ENCODE measurements around the gene CFB.

CFB gene

GRCh38 chr6:31969712-31970603 lies 24.1 kb downstream of the CFB start (continued):
- TF ChIP-seq GLIS1 (tag by site-specific recombination; IDR thresholded peaks at IDR 0.05) (peak; percentile 35), ZNF610 (tag by site-specific recombination; IDR thresholded peaks at IDR 0.05; ENCODE audit: borderline replicate concordance) (no peak), ZBTB10 (tag by site-specific recombination; IDR thresholded peaks at IDR 0.05) (no peak), ZFHX2 (tag by site-specific recombination; conservative IDR thresholded peaks at IDR 0.05) (peak; percentile 24; the same call in 1 of the 2 replicates), ZNF544 (tag by site-specific recombination; IDR thresholded peaks at IDR 0.05) (no peak)

GRCh38 chr6:31970604-31971271 lies 24.8 kb downstream of the CFB start:
- Histone ChIP-seq H3K36me3 (ENCODE audit: control insufficient read depth in 2 of 2, insufficient read depth in 1 of 2, low read length in 2 of 2) (peaks cover 8 to 57% of the 10 kb centered on the region in 2 experiments; a peak in 2 of 3 replicates), H3K9me3 (ENCODE audit: control insufficient read depth, insufficient read depth, low read depth, low read length) (no peaks in the 10 kb centered on the region), H3K4me1 (ENCODE audit: control insufficient read depth, insufficient read depth, low read length) (peaks cover 5% of the 10 kb centered on the region), H3K4me3 (ENCODE audit: low read depth, low read length) (peak overlapping the region; percentile 83), H3K27ac (ENCODE audit: extremely low read depth, low read depth, low read length) (peak overlapping the region; percentile 74)
- POLR2A ChIA-PET, result interaction anchor here (0.6 to 4.6 kb wide), 12 partner anchors 9 to 310 kb away, joined by 3 to 64 read pairs (median 6); partner anchors contain the start of genes C6orf47, CLIC1, EHMT2 and GPANK1
- CTCF ChIA-PET, result interaction anchor here (0.7 to 2.1 kb wide), 4 partner anchors 10 to 180 kb away, joined by 3 to 10 read pairs (median 4); partner anchors contain the start of genes NELFE and SKIC2
- TF ChIP-seq ZSCAN16 (tag by site-specific recombination; IDR thresholded peaks at IDR 0.05), result no peak
- TF ChIP-seq ZNF416 (tag by site-specific recombination; IDR thresholded peaks at IDR 0.05), result no peak
- peak; percentile 64 for TF ChIP-seq GLIS1 (tag by site-specific recombination; IDR thresholded peaks at IDR 0.05)
- TF ChIP-seq ZBTB21 (tag by site-specific recombination; IDR thresholded peaks at IDR 0.05), result peak; percentile 86
- TF ChIP-seq ZNF280D (tag by site-specific recombination; IDR thresholded peaks at IDR 0.05), result no peak
- TF ChIP-seq ZNF398 (tag by site-specific recombination; IDR thresholded peaks at IDR 0.05), result no peak
- TF ChIP-seq PATZ1 (tag by site-specific recombination; IDR thresholded peaks at IDR 0.05), result peak; percentile 35; the same call in 1 of the 2 replicates
- TF ChIP-seq ZNF341 (tag by site-specific recombination; IDR thresholded peaks at IDR 0.05; ENCODE audit: low read depth), result 0 out of 2 replicates have a peak, but pooled peaks have one; percentile 11
- TF ChIP-seq ZNF157 (tag by site-specific recombination; IDR thresholded peaks at IDR 0.05), result no peak
- no peak for TF ChIP-seq ZNF571 (tag by site-specific recombination; IDR thresholded peaks at IDR 0.05)
- no peak for TF ChIP-seq ZNF561 (tag by site-specific recombination; IDR thresholded peaks at IDR 0.05; ENCODE audit: borderline replicate concordance)
- peak; percentile 82 for TF ChIP-seq PRDM10 (tag by site-specific recombination; IDR thresholded peaks at IDR 0.05)
- TF ChIP-seq GLIS2 (tag by site-specific recombination; IDR thresholded peaks at IDR 0.05), result peak; percentile 54
- TF ChIP-seq ZIC2 (tag by site-specific recombination; IDR thresholded peaks at IDR 0.05), result 0 out of 2 replicates have a peak, but pooled peaks have one; percentile 33
- no peak for TF ChIP-seq MZF1 (tag by site-specific recombination; IDR thresholded peaks at IDR 0.05; ENCODE audit: borderline replicate concordance)
- TF ChIP-seq SCRT2 (tag by site-specific recombination; IDR thresholded peaks at IDR 0.05), result no peak

Measured in HEK293 (cell line).